ENCODE data around the gene HAUS1.

Gene HAUS1

DNA sequence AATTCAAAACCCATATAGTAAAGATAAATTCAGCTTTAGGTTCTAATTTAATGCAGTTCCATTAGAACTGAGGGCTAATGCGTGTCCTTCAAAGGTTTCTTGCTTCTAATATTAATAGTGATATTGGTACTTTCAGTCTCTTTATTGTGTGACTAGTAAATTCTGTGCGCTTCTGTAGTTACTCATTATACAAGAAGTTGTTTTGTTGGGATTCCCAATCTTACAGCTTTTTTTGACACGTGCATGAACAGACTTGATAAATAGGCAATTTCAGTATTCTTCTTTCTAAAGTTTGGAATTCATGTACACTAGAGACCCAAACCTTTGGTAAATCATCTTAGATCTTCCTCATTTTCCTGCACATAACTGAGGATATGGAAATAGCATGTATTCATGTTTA lies 71.8 kb downstream of the HAUS1 start:
- in situ Hi-C loops (cut with HindIII; ENCODE audit: low sequenced_read_pairs) = no loop called here

Data from endothelial cell of hepatic sinusoid (primary cell).